Thyroid gland (tissue), 4 donors: ENCODE data around the gene CMTM1.

Experiments
- POLR2A ChIP-seq, 2 donors: fragments of 450-650 bp; IDR thresholded peaks; one replicate each; pipeline ENCODE4 v1.6.1; 2017; ENCODE audit warnings: antibody characterized with exemption in 2 of 2, mild to moderate bottlenecking in 2 of 2, moderate library complexity in 1 of 2
- TF ChIP-seq, protein P1 (sequence below), 6 experiments: fragments of 200-600 bp in 3 of 6; fragments of 450-650 bp in 3 of 6; sonication (generic) in 3 of 6; IDR thresholded peaks; one replicate each; pipeline ENCODE4 v1.5.1; 2016 to 2019; ENCODE audit warnings: antibody characterized with exemption in 6 of 6, mild to moderate bottlenecking in 2 of 6, inconsistent platforms in 1 of 6, moderate library complexity in 1 of 6

DNA sequence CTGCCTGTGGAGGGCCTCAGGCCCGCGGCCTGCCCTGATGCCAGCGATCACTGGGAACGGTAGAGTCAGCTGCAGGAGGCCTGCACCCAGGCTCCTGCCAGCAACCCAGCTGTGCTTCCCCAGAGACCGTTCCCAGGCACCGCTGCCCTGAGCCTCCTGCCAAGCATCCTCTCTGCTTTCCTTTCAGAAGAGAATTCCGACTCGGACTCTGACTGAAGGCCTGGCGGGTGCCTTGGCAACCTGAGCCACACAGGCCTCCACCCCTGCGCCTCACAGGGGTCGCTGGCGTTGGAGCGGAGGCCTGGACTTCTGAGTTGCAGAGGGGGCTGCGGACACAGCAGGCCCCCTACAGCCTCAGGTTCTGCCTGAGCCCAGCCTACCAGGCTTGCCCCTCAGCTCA lies 46.2 kb downstream of the CMTM1 start:
- TF ChIP-seq, protein P1, sequence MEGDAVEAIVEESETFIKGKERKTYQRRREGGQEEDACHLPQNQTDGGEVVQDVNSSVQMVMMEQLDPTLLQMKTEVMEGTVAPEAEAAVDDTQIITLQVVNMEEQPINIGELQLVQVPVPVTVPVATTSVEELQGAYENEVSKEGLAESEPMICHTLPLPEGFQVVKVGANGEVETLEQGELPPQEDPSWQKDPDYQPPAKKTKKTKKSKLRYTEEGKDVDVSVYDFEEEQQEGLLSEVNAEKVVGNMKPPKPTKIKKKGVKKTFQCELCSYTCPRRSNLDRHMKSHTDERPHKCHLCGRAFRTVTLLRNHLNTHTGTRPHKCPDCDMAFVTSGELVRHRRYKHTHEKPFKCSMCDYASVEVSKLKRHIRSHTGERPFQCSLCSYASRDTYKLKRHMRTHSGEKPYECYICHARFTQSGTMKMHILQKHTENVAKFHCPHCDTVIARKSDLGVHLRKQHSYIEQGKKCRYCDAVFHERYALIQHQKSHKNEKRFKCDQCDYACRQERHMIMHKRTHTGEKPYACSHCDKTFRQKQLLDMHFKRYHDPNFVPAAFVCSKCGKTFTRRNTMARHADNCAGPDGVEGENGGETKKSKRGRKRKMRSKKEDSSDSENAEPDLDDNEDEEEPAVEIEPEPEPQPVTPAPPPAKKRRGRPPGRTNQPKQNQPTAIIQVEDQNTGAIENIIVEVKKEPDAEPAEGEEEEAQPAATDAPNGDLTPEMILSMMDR (IDR thresholded peaks at IDR 0.05): no peak
- no peak for TF ChIP-seq POLR2A (IDR thresholded peaks at IDR 0.05)
